ENCODE measurements around the gene GALM. TPM values are rescaled to one million over a fixed set of nuclear protein-coding genes. Genes with fewer than 3 reads are reported as not detected.

GALM gene
- polyA plus RNA-seq, 1 donor, result 11.8 TPM

DNA sequence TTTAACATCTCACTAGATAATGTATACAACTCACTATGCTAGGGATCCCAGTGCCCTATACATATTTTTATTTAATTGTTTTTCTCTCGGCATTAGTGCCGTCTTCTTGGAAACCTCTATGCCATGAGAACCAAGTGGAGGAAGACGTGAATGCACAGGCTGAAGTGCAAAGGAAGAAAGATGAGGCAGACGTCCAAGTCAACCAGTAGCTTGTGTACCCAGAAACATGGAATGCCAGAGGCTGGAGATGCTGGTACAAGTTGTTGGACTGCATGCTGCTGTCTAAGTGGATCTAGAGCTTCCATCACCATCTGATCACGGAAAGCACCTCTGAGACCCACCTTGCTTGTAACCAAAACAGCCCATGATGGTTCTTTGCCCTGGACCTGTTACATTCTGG lies 99.6 kb downstream of the GALM start:
- DNase-seq (ENCODE audit: low read depth), result no peak

DNA sequence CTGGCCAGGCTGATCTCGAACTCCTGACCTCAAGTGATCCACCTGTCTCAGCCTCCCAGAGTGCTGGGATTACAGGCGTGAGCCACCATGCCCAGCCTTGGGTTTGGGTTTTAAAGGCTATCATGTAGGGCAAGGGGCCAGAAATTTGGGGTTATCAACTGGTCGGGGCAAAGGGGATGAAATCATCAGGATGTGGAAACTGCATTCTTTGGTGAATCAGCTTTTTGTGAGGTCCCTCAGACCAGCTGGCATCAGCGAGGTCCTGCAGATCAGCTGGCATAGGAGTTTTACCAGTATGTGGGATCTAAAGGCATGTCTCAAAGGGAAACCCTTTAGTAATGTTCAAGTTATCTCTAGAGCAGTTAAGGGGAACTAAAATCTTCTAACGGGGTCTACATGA lies 105.7 kb downstream of the GALM start:
- DNase-seq (ENCODE audit: low read depth), result no peak

DNA sequence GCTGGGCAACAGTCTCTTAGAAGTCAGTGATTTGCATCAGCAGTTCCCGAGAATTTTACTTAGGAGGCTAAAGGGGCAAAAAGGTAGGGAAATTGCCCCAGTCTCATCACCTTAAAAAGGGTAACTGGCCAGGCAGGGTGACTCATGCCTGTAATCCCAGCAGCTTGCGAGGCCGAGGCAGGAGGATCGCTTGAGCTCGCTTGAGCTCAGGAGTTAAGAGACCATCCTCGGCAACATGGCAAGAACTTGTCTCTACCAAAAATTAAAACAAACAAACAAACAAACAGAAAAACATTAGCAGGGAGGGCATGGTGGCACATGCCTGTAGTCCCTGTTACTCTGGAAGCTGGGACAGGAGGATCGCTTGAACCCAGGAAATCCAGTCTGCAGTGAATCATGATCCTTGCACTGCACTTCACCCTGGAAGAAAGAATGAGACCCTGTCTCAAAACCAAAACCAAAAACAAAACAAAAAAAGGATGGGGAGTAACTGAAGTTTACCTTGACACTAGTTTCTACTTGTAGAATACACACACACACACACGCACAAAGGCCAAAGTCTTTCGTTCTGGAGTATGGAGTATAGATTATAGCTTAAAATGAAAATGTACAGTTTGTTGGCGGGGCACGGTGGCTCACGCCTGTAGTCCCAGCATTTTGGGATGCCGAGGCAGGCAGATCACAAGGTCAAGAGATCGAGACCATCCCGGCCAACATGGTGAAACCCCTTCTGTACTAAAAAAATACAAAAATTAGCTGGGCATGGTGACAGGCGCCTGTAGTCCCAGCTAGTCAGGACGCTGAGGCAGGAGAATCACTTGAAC lies 109.4 kb downstream of the GALM start:
- no peak for DNase-seq (ENCODE audit: low read depth)

DNA sequence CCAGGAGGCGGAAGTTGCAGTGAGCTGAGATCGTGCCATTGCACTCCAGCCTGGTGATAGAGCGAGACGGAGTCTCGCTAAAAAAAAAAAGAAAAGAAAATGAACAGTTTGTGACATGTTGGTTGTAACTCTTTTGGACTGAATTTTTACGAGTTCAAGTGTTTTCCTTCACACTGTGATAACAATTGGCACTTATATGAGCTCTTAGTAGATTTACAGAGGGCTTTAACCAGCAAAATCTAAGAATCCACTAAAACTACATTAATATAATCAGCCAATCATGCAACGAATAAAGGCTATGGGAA lies 110.0 kb downstream of the GALM start:
- DNase-seq (ENCODE audit: low read depth), result no peak

DNA sequence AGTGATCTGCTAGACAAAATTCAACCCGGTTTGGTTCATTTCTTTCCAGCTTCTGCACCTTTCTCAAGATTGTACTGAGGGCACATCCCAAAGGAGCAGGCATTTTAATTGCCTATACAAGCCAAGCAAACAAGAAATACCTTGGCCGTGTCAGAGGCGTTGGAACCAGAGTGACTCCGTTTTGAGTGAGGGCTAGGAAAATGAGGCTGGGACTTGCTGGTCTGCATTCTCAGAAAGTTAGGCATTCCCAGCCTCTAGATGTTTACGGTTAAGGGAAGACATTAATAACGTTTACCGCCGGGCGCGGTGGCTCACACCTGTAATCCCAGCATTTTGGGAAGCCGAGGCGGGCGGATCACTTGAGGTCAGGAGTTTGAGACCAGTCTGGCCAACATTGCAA lies 110.6 kb downstream of the GALM start:
- DNase-seq (ENCODE audit: low read depth), result no peak

DNA sequence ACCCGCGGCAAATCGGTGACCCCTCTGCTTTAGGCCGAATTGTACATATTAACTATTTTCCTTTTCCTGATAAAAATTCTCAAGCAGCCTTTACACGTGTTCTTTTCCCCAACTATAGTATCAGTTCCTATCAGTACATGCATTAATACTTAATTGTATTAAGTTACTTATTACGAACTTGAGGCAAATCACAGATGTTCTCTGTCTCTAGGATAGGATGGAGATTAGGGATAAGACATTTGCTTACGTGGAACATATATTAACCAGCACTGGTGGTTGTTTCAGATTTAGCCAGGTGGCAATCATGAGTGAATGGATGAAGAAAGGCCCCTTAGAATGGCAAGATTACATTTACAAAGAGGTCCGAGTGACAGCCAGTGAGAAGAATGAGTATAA lies 112.8 kb downstream of the GALM start:
- no peak for DNase-seq (ENCODE audit: low read depth)

DNA sequence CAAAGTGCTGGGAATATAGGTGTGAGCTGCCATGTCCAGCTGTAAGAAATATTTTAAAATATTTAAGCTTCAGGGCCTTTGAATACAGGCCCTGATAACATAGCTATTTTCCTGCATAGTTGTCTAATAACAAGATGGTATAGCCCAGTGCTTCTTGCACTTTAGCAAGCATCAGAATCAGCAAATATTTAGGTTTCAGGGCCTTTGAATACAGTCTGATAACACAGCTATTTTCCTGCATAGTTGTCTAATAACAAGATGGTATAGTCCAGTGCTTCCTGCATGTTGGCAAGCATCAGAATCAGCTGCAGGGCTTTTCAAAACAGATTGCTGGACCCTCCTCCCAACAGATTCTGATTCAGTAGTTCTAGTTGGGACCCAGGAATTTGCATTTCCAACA lies 117.7 kb downstream of the GALM start:
- DNase-seq (ENCODE audit: low read depth), result no peak

Other genes with a start within 250 kb of the GALM start
- gene HNRNPLL, start 63.2 kb upstream of the GALM start, polyA plus RNA-seq (ENCODE audit: insufficient read length), result 32.0 TPM
- 101 TPM for gene SRSF7, start 85.2 kb downstream of the GALM start, polyA plus RNA-seq (ENCODE audit: insufficient read length)
- 13.0 TPM for gene GEMIN6, start 112.1 kb downstream of the GALM start, polyA plus RNA-seq (ENCODE audit: insufficient read length)
- 17.0 TPM for gene DHX57, start 209.8 kb downstream of the GALM start, polyA plus RNA-seq (ENCODE audit: insufficient read length)
- gene MORN2, start 209.9 kb downstream of the GALM start, polyA plus RNA-seq (ENCODE audit: insufficient read length), result 8.6 TPM
- gene ARHGEF33, start 223.8 kb downstream of the GALM start, polyA plus RNA-seq (ENCODE audit: insufficient read length), result 1.5 TPM

Data from forelimb muscle (tissue), 1 donor.